Bronchial epithelial cell (primary cell): ENCODE results near the gene NLK. TPM values are rescaled to one million over a fixed set of nuclear protein-coding genes. Genes with fewer than 3 reads are reported as not detected.

Experiments
- DNase-seq: peaks from one replicate; pipeline ENCODE4 v3.0.0-alpha.2; 2010; ENCODE audit warnings: low read depth
- FAIRE-seq: peaks from 2 replicates; lab custom pipeline; 2011; peaks lifted over from hg19 to GRCh38; lab: Jason Lieb, UNC
- H3K27me3 ChIP-seq: 2 replicates; pipeline ENCODE4 v1.5.1; 2011; ENCODE audit warnings: low read length; ENCODE audit not compliant: control insufficient read depth, insufficient read depth
- H3K36me3 ChIP-seq: 2 replicates; pipeline ENCODE4 v1.5.1; 2011; ENCODE audit warnings: low read length; ENCODE audit not compliant: control insufficient read depth, insufficient read depth
- H3K4me3 ChIP-seq: 2 replicates; pipeline ENCODE4 v1.5.1; 2011; ENCODE audit warnings: mild to moderate bottlenecking, low read depth, low read length, control low read depth
- CTCF ChIP-seq: IDR thresholded peaks from 2 replicates; pipeline ENCODE4 v1.5.1; 2011; ENCODE audit warnings: mild to moderate bottlenecking, moderate library complexity, low read length, control low read depth, inconsistent platforms; ENCODE audit not compliant: insufficient read depth, severe bottlenecking
- total RNA-seq: library from RNA; depleted of rRNA; stranded (reverse); fragments of >200 nt; gene quantifications from 2 replicates; pipeline ENCODE4 v1.2.1, GENCODE V29; 2014

Gene NLK
- total RNA-seq, 1 donor from 2014 or later = 11.3 TPM

GRCh38 chr17:28053725-28054124, 11.2 kb downstream of the NLK start:
- Histone ChIP-seq H3K4me3 (no peak overlapping the region), H3K27me3 (no peaks in the 10 kb centered on the region), H3K36me3 (no peaks in the 10 kb centered on the region)
- TF ChIP-seq CTCF = no peak
- FAIRE-seq = no peak
- DNase-seq = no peak

GRCh38 chr17:28055546-28056275, 13.2 kb downstream of the NLK start:
- no peak overlapping the region for H3K4me3 ChIP-seq
- DNase-seq = no peak
- no peaks in the 10 kb centered on the region for H3K27me3 ChIP-seq
- no peak for FAIRE-seq
- no peak for TF ChIP-seq CTCF
- no peaks in the 10 kb centered on the region for H3K36me3 ChIP-seq

- TF ChIP-seq CTCF = no peak
- Histone ChIP-seq H3K27me3 (no peaks in the 10 kb centered on the region), H3K36me3 (no peaks in the 10 kb centered on the region), H3K4me3 (no peak overlapping the region)
- FAIRE-seq (no peak), DNase-seq (no peak)
Measured at GRCh38 chr17:28056276-28056620, 13.8 kb downstream of the NLK start.

- no peak for FAIRE-seq
- H3K27me3 ChIP-seq = no peaks in the 10 kb centered on the region
- peak; percentile 84 for DNase-seq
- TF ChIP-seq CTCF = no peak
- no peaks in the 10 kb centered on the region for H3K36me3 ChIP-seq
- no peak overlapping the region for H3K4me3 ChIP-seq
Measured at GRCh38 chr17:28057731-28058246, 15.3 kb downstream of the NLK start.

- no peak for FAIRE-seq
Measured at GRCh38 chr17:28059675-28060074, 17.2 kb downstream of the NLK start.

More at GRCh38 chr17:28059675-28060074, 17.2 kb downstream of the NLK start:
- no peaks in the 10 kb centered on the region for H3K36me3 ChIP-seq
- no peak for DNase-seq
- no peak for TF ChIP-seq CTCF
- no peaks in the 10 kb centered on the region for H3K27me3 ChIP-seq
- H3K4me3 ChIP-seq = no peak overlapping the region
